Thyroid gland (tissue), 4 donors: ENCODE measurements around the gene CROCC2. TPM values are rescaled to one million over a fixed set of nuclear protein-coding genes. Genes with fewer than 3 reads are reported as not detected.
A peak's percentile ranks its signal among the peaks of the same experiment; 100 is the strongest.

Experiments
- DNase-seq, 2 donors: peaks; one replicate each; pipeline ENCODE4 v3.0.0-alpha.2; 2019
- H3K27ac ChIP-seq, 3 donors: fragments of 200-600 bp; sonication (generic); 1 replicate in 2 of 3; 2 replicates in 1 of 3; pipeline ENCODE4 v1.5.1; 2016 to 2019; ENCODE audit warnings: mild to moderate bottlenecking in 1 of 3, moderate library complexity in 1 of 3
- H3K27me3 ChIP-seq: fragments of 200-600 bp; sonication (generic); one replicate; pipeline ENCODE4 v1.5.1; 2019
- H3K36me3 ChIP-seq, 2 donors: fragments of 200-600 bp; sonication (generic); one replicate each; pipeline ENCODE4 v1.5.1; 2016 to 2019
- H3K4me1 ChIP-seq, 2 donors: fragments of 200-600 bp; sonication (generic); one replicate each; pipeline ENCODE4 v1.5.1; 2017 to 2019
- H3K4me3 ChIP-seq, 3 donors: fragments of 200-600 bp; sonication (generic); replicated peaks in 1 of 3; 1 replicate in 2 of 3; 2 replicates in 1 of 3; pipeline ENCODE4 v1.5.1; 2016; ENCODE audit warnings: mild to moderate bottlenecking in 1 of 3
- H3K9me3 ChIP-seq: fragments of 200-600 bp; sonication (generic); one replicate; pipeline ENCODE4 v1.5.1; 2017
- POLR2A ChIP-seq, 2 donors: fragments of 450-650 bp; IDR thresholded peaks; one replicate each; pipeline ENCODE4 v1.6.1; 2017; ENCODE audit warnings: antibody characterized with exemption in 2 of 2, mild to moderate bottlenecking in 2 of 2, moderate library complexity in 1 of 2
- WGBS, 2 donors: methylation state at CpG; one replicate each; pipeline ENCODE4 v1.1.5; 2017; 5-methylcytosine and 5-hydroxymethylcytosine counted together
- intact Hi-C: fragments of 100-400 bp; cut with DNase I; formaldehyde crosslinking; loops from one replicate; pipeline ENCODE4 v1.15.1; 2023
- total RNA-seq, 4 donors: library from RNA; depleted of rRNA; stranded (reverse); fragments of >200 nt; gene quantifications; one replicate each; pipeline ENCODE4 v1.2.3, GENCODE V29; 2016
- TF ChIP-seq, protein P1 (sequence below), 6 experiments: fragments of 200-600 bp in 3 of 6; fragments of 450-650 bp in 3 of 6; sonication (generic) in 3 of 6; IDR thresholded peaks; one replicate each; pipeline ENCODE4 v1.5.1; 2016 to 2019; ENCODE audit warnings: antibody characterized with exemption in 6 of 6, mild to moderate bottlenecking in 2 of 6, inconsistent platforms in 1 of 6, moderate library complexity in 1 of 6

Gene CROCC2
- total RNA-seq, 4 donors from 2014 or later, result not detected

- H3K9me3 ChIP-seq, result no peaks in the 10 kb centered on the region
- 76 to 87% methylated on average over 6 of the region's 15 CpGs for WGBS, 2 donors
- no peak for TF ChIP-seq POLR2A (IDR thresholded peaks at IDR 0.05)
- TF ChIP-seq, protein P1, sequence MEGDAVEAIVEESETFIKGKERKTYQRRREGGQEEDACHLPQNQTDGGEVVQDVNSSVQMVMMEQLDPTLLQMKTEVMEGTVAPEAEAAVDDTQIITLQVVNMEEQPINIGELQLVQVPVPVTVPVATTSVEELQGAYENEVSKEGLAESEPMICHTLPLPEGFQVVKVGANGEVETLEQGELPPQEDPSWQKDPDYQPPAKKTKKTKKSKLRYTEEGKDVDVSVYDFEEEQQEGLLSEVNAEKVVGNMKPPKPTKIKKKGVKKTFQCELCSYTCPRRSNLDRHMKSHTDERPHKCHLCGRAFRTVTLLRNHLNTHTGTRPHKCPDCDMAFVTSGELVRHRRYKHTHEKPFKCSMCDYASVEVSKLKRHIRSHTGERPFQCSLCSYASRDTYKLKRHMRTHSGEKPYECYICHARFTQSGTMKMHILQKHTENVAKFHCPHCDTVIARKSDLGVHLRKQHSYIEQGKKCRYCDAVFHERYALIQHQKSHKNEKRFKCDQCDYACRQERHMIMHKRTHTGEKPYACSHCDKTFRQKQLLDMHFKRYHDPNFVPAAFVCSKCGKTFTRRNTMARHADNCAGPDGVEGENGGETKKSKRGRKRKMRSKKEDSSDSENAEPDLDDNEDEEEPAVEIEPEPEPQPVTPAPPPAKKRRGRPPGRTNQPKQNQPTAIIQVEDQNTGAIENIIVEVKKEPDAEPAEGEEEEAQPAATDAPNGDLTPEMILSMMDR (IDR thresholded peaks at IDR 0.05), result peak in 1 of 6 experiments; percentile 5
- H3K27me3 ChIP-seq, result no peaks in the 10 kb centered on the region
- no peaks in the 10 kb centered on the region for H3K36me3 ChIP-seq
- peak; percentile 38 to 47 for DNase-seq
- H3K4me3 ChIP-seq, result no peak overlapping the region
- intact Hi-C loops, result no loop called here
- no peak overlapping the region for H3K27ac ChIP-seq
- peaks cover 12 to 27% of the 10 kb centered on the region in 2 donors for H3K4me1 ChIP-seq
Observed at GRCh38 chr2:240968731-240969624, 62.8 kb downstream of the CROCC2 start.

DNA sequence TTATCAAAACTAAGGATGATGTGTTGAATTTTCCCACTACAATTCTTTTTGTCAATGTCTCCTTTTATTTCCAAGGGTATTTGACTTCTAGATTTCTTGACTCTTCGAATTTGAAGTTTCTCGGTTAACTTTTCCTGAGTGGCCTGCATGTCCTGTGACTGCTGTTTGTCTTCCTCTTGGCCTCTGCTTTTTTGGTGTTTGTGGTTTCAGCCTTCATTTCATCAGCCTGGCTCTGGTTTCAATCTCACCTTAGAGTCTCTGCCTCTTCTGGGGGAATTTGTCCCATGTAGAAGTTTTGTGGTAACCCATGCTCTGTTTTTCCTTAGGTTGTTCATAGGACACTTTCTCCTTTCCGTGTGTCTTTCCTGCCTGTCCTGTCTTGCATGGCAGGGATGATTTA is 64.0 kb downstream of the CROCC2 start:
- no peak overlapping the region for H3K27ac ChIP-seq
- H3K4me1 ChIP-seq, result peaks cover 12 to 27% of the 10 kb centered on the region in 2 donors
- H3K9me3 ChIP-seq, result no peaks in the 10 kb centered on the region
- no peaks in the 10 kb centered on the region for H3K27me3 ChIP-seq
- no peaks in the 10 kb centered on the region for H3K36me3 ChIP-seq
- H3K4me3 ChIP-seq, result no peak overlapping the region
- DNase-seq, result no peak
- 93 to 95% methylated on average over 3 of the region's 3 CpGs for WGBS, 2 donors
- intact Hi-C loops, result no loop called here
- TF ChIP-seq, protein P1 (IDR thresholded peaks at IDR 0.05), result no peak
- no peak for TF ChIP-seq POLR2A (IDR thresholded peaks at IDR 0.05)

DNA sequence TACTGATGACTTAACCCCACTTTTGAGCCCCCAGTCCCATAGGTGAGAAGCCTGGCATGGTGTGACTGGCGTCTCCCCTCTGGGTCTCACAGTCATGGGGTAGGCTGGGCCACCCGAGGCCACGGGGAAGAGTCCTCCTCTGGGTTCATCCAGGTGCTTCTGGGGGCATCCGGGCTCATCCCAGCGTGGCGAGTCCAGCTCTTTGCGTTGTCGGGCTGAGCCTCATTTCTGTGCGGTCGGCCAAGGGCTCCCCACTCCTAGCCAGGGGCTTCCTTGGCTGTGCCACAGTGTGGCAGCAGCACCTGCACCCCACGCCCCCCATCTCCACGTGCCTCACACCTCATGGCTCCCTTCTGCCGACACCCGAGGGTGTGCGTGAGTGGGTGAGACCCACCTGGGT is 64.7 kb downstream of the CROCC2 start:
- no peak overlapping the region for H3K27ac ChIP-seq
- DNase-seq, result peak in 1 of 2 donors; percentile 1
- no peak for TF ChIP-seq POLR2A (IDR thresholded peaks at IDR 0.05)
- TF ChIP-seq, protein P1 (IDR thresholded peaks at IDR 0.05), result no peak
- WGBS, 2 donors, result 91 to 97% methylated on average over 13 to 15 of the region's 15 CpGs
- no peaks in the 10 kb centered on the region for H3K36me3 ChIP-seq
- H3K27me3 ChIP-seq, result no peaks in the 10 kb centered on the region
- no peaks in the 10 kb centered on the region for H3K9me3 ChIP-seq
- peaks cover 12 to 27% of the 10 kb centered on the region in 2 donors for H3K4me1 ChIP-seq
- H3K4me3 ChIP-seq, result no peak overlapping the region
- intact Hi-C loops, result no loop called here

- TF ChIP-seq, protein P1 (IDR thresholded peaks at IDR 0.05), result no peak
- TF ChIP-seq POLR2A (IDR thresholded peaks at IDR 0.05), result no peak
- DNase-seq, result no peak
Observed at GRCh38 chr2:240972201-240972600, 66.1 kb downstream of the CROCC2 start.

More at GRCh38 chr2:240972201-240972600, 66.1 kb downstream of the CROCC2 start:
- no peaks in the 10 kb centered on the region for H3K36me3 ChIP-seq
- H3K9me3 ChIP-seq, result no peaks in the 10 kb centered on the region
- WGBS, 2 donors, result 74 to 75% methylated on average over 11 of the region's 11 CpGs
- peaks cover 12 to 27% of the 10 kb centered on the region in 2 donors for H3K4me1 ChIP-seq
- intact Hi-C loops, result no loop called here
- H3K27ac ChIP-seq, result no peak overlapping the region
- no peak overlapping the region for H3K4me3 ChIP-seq
- H3K27me3 ChIP-seq, result no peaks in the 10 kb centered on the region
